HG03280 (cell line): ENCODE measurements around the gene TP53I3.
A peak's percentile ranks its signal among the peaks of the same experiment; 100 is the strongest.
"Not testable (repeated sequence)": the region's sequence is repeated elsewhere in the genome, so short reads cannot be mapped to it uniquely, and the experiment has no call there.

Experiments used
- ATAC-seq: cut with Tn5 transposase; IDR thresholded peaks from one replicate; pipeline ENCODE4 v1.9.1; 2021; ENCODE audit warnings: mild to moderate bottlenecking, moderate library complexity; ENCODE audit not compliant: unreplicated experiment

Gene TP53I3, protein sequence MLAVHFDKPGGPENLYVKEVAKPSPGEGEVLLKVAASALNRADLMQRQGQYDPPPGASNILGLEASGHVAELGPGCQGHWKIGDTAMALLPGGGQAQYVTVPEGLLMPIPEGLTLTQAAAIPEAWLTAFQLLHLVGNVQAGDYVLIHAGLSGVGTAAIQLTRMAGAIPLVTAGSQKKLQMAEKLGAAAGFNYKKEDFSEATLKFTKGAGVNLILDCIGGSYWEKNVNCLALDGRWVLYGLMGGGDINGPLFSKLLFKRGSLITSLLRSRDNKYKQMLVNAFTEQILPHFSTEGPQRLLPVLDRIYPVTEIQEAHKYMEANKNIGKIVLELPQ

DNA sequence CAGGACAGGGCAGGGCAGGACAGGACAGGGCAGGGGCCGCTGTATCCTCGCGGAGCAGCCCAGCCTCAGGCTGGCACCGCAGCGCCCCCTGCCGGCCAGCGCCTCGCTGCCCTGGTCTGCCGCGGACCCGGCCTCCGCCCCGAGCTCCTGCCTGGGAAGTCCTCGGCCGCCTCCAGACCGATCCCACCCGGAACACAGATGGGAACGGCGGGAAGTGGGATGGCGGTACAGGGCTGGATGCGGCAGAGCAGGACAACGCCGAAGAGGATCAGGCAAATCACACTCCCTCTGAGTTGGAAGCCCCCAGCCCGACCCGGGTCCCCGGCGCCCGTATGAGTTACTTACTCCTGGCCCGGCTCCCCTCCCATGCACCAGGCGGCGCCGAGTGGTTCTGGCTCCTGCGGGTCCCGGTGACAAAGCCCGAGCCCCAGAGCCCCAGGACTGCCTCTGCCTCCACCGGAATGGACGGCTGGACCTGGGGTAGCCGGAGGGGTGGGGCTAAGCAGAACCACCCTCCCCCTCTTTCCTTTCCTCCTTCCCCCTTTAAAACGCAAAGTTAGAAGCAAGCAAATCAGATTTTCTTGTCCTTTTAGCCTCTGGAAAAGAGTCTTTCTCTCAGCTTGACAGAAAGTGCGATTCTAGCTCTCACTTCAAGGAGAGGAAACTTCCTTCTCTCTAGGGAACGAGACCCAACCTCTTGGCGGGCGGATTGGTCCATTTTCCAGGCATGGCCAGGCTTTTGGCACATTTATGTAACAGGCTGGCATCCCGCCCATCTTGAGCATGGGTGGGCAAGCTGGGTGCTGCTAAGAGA, at the start of gene TP53I3:
Gene TP53I3 (minus strand): TSS at position 449 of the 814 bp plus-strand sequence. CDS start 508 bp downstream, outside the sequence.
- ATAC-seq = peak; percentile 76

DNA sequence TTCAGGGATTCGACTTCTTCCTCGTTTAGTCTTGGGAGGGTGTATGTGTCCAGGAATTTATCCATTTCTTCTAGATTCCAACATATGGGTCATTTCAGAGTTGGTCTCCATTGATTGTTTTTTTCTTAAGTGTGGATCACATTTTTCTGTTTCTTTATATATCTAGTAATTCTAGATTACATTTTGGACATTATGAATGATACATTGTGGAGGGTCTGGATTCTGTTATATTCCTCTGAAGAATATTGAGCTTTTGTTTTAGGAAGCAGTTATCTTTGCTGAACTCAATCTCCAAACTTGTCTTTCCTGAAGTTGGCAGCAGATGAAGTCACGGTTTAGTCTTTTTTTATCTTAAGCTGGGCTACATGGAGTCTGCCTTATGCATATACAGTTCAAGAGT, 47.9 kb upstream of the TP53I3 start:
- no peak for ATAC-seq

DNA sequence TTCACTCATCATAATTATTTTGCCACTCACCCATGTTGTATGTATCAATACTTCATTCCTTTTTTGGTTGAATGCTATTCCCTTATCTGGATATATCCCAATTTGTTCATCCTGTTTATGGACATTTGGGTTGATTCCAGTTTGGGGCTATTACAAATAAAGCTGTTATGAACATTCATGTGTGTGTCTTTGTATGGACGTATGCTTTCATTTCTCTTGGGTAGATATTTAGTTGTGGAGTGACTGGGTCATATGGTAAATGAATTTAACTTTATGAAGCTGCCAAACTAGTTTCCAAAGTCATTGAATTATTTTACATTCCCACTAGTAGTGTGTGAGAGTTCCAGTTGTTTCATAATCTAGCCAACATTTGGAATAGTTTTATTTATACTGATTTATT, 41.3 kb upstream of the TP53I3 start:
- ATAC-seq = no peak

DNA sequence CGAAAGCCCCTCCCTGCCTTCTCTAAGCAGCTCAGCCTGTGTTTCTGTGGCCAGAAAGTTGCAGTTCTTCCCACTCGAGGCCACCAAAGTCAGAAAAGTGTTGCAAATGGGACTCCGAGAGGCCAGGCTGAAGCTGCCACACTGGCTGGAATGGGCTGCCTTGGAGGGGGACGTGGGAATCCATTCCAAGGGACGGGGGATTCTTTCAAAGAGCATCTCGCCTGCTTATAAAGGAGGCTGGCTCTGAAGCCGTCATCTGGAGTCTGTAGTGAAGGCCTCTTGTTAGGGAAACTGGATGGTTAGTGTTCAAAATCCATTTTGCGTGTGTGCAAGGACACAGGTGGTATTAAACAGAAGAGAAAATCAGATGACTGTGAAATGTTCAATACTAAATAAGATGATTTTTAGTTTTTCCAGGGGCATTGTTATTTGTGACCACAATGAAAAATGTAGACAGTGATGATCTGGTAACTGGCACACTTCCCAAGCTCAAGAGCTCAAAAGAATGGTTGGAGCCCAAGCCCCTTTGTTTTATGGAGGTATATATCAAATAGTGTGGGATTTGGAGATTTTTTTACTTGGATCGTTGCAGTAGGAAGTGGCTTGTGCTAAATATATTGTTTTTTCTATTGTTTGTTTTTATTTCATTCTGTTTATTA, 39.4 kb upstream of the TP53I3 start:
- peak; percentile 3 for ATAC-seq

DNA sequence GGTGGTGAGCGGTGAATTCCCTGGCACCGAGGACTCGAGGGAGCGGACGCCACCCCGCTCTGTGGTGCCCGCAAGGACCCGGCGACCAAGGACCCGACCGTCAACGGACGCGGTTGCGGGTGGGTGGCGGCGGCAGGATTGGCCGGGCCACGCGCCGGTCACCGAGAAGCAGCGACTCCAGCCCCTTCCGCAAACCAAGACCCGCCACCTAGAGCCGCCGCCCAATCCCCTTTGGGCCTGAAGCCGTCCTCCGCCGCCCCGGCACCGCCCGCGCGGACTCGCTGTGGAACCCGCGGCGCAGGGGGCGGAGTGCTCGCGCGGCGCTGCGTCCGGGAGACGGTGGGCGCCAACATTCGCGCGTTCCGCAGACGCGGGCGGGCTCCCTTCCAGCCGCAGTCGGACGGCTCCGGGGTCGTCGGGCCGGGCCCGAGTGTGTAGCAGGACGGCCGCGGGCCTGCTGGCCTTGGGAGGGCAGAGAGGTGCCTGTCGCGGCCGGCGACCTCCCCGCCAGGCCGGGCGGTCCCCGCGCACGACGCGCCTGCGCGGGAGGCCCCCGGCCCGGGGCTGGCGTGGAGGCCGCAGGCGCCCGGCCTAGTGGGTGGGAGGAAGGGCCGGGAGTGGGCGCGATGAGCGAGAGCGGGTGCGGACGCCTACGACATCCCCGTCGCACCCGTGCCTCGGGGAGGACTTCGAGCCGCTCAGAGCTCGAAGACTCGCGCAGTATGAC, 38.7 kb upstream of the TP53I3 start, which contains the start of the genes FAM228B and PFN4:
Gene FAM228B (plus strand): TSS at position 275 of the 727 bp plus-strand sequence. CDS start 893 bp downstream, outside the sequence.
Gene PFN4 (minus strand): TSS at position 140 of the 727 bp plus-strand sequence. CDS start 799 bp downstream, outside the sequence.
- peak; percentile 85 for ATAC-seq

DNA sequence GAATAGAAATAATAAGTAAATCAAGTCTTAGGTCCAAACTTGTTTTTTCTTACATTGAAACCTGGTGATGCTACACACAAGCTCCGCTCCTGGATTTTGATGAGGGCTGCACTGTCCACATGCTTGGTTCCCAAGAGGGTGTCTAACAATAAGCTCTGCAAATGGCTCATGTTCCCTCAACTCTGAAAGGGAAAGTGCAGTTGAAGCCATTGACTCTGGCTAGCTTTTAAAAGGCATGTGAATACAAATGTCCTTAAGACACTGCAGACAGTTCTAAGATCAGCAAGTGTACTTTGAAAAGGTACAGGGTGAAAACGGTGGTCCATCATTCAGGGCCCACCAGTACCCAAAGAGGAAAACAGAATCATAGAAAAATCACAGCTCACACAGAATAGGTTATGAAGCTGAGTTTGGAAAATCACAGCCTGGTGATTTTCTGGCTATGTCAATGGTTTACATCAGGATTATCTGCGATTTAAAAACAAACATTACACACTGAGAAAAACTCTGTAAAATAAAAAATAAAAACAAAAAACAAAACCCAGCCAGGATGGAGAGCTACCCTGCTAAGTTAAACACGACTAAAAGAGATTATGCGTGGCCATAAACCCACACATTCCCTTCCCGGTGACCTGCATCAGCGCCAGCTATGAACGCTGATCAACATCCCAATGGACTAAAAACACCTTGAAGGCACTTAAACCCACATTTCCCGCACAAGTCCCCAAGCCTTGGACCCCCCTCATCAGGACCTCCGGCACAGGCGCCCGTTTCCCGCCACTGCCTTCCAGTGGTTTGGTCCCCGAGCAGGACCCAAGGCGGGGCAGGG, 37.9 kb upstream of the TP53I3 start:
- ATAC-seq = no peak

DNA sequence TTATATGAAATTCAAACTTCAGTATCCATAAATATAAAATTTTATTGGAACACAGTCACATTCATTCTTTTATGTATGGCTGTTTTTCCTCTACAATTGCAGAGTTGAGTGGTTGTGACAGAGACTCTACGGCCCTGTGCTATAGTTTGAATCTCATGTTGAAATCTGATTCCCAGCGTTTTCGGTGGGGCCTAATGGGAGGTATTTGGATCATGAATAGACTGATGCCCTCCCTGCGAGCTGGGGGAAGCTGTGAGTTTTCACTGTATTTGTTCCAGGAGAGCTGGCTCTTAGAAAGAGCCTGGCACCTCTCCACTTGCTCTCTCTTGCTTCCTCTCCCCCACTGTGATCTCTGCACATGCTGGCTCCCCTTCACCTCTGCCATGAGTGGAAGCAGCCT, 36.8 kb upstream of the TP53I3 start:
- ATAC-seq = no peak

DNA sequence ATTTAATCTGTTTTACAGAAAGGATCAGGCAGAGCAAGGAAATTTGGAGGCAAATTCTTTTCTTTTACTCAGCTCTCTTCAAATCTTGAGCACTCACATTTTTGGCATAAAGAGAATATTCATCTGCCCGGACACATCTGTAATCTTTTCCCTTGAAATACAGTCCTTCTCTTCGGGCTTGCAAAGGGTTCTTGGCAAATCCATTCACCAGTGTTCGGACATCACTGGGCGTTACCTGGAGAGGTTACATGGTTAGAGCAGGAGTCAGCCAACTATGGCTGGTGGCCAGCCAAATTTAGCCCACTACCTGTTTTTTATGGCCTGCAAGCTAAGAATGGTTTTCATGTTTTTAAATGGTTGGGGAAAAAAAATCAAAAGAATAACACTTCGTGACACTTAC, 36.4 kb upstream of the TP53I3 start:
- no peak for ATAC-seq

DNA sequence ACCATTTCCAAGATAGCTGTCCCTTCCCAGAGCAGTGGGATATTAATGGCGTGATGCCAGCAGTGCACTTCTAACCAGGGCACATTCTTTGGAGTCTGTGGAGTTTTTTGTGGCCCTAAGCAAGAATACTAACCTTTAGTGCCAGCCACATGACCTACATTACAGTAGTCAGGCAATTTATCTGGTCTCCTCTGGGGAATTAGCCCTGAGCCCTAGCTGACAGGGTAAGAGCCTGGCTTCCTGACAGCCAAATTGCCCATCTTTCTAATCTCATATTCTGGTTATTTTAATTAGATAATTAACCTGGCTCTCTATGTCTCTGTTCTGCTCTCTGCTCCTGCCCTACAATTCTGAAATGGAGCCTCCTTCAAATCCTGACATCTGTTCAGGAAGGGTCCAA, 33.3 kb upstream of the TP53I3 start:
- ATAC-seq = no peak

DNA sequence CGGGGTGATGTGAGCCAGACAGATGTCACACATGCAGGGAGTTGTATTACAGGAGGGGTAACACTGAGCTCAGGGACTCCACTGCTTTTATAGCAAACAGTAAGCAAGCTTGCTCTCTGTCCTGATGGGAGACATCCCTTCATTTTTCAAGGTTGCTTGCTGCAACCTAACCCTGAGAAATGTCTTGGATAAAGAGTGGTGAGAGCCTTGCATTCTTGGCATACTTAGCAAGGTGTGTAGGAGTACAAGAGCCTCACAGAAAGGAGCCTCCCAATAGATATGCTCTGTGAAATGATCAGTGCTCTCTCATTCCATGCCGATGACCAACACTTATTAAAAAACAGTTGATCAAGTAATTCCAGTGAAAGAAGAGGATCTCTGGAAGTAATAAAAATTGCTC, 30.4 kb upstream of the TP53I3 start:
- no peak for ATAC-seq

DNA sequence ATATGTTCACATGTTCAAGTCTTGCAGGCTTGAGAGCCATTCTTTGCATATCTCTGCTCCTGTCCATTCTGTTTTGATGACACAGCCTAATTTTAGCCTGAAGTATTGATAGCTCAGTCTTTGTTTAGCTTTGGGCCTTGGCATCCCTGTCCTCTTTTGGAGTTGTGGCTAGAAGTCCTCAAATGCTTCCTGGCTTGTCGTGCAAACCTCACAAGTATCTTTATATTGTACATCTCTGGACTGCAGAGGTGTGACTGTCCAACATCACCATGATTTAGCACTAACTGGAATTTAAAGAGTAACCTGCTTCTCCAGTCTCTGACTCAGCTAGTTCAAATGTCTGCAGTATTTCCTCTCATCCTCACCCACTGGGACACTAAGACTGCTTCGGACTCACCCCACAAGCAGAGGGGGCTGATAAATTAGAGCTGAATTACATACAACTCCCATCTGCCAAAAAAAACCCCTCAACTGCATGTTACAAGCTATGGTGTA, 26.8 kb upstream of the TP53I3 start:
- no peak for ATAC-seq

DNA sequence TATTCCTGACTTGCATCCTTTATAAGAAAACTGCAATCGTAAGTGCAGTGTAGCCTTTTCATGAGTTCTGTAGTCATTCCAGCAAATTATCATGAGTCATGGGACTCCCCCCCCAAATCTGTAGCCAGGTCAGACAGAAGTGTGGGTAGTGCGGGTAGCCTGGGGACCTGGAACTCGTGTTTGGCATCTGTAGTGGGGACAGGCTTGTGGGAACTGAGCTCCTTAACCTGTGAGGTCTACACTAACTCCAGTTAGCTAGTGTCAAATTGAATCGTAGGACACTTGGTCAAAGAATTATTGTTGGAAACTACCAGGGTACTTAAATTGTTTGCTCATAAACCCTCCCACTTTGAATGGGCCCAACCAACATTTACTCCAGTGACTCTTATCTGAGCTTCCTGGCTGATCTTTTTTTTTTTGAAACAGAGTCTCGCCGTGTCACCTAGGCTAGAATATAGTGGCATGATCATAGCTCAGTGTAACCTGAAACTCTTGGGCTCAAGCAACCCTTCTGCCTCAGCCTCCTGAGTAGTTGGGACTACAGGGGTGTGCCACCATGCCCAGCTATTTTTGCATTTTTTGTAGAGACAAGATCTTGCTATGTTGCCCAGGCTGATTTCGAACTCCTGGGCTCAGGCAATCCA, 26.1 kb upstream of the TP53I3 start:
- no peak for ATAC-seq

DNA sequence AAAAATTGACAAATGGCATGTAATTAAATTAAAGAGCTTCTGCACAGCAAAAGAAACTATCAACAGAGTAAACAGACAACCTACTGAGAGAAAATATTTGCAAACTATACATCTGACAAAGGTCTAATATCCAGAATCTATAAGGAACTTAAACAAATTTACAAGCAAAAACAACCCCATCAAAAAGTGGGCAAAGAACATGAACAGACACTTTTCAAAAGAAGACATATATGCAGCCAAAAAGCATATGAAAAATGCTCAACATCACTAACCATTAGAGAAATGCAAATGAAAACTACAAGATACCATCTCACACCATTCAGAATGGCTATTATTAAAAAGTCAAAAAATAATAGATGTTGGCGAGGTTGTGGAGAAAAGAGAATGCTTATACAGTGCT, 24.8 kb upstream of the TP53I3 start:
- ATAC-seq = not testable (repeated sequence)

DNA sequence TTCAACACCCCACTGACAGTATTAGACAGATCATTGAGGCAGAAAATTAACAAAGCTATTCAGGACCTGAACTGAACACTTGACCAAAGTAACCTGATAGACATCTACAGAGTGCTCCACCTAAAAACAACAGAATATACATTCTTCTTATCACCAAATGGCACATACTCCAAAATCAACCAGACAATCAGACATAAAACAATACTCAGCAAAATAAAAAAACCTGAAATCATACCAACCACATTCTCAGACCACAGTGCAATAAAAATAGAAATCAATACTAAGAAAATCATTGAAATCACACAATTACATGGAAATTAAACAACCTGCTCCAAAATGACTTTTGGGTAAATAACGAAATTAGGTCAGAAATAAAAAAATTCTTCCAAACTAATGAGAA, 22.7 kb upstream of the TP53I3 start:
- ATAC-seq = no peak

DNA sequence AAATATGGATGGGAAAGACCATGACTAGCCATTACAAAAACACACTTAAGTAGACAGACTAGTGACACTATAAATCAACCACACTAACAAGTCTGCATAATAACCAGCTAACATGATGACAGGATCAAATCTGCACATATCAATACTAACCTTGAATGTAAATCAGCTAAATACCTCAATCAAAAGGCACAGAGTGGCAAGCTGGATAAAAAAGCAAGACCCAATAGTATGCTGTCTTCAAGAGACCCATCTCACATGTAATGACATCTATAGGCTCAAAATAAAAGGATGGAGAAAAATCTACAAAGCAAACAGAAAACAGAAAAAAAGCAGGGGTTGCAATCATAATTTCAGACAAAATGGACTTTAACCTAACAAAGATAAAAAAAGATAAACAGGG, 22.2 kb upstream of the TP53I3 start:
- ATAC-seq = no peak

DNA sequence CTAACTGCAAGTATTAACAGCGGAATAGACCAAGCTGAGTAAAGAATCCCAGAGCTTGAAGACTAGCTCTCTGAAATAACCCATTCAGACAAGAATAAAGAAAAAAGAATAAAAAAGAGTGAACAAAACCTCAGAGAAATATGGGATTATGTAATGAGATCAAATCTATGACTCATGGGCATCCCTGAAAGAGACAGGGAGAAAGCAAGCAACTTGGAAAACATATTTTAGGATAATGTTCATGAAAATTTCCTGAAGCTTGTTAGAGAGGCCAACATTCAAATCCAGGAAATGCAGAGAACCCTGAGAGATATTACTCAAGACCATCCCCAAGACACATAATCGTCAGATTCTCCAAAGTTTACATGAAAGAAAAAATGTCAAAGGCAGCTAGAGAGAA, 21.2 kb upstream of the TP53I3 start:
- ATAC-seq = no peak

DNA sequence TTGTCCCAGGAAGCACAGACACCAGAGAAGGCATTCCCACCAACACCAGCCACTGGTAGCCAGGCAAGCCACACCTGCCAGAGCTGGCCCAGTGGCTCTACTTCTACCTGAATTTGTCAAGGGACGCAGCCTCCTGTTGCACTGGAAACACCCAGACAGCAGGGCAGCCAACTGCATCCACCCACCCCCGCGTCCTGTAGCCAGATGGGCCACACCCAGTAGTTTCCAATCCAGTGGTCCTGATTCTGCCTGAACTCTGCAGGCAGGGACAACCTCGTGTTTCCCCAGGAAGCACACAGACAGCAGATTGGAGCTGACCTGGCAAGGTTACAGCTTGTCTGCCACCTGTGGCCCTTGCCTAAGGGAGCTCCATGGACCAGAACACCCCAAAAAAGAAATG, 20.3 kb upstream of the TP53I3 start:
- no peak for ATAC-seq

DNA sequence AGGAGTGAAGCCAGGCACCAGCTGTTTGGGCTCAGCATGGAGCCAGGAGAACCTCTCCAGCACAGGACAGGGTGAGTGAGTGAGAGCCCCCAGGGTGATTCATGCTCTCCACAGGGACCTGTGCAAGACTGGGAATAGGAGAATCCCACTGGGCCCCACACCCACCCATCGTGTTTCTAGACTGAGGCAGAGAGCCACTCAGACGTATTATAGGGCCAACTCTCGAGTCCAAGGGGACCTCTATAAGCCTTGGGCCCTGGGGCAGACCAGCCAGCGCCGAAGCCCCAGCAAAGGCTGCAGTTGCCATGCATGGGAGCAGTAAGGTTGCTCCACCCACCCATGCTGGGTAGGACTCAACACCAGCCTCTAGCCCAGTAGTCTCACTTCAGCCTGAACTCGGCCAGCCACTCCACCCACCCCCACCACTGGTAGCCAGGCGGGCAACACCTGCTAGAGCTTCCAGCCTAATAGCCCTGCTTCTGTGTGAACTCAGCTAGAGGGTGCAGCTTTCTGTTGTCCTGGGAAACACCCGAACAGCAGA, 19.5 kb upstream of the TP53I3 start:
- no peak for ATAC-seq

DNA sequence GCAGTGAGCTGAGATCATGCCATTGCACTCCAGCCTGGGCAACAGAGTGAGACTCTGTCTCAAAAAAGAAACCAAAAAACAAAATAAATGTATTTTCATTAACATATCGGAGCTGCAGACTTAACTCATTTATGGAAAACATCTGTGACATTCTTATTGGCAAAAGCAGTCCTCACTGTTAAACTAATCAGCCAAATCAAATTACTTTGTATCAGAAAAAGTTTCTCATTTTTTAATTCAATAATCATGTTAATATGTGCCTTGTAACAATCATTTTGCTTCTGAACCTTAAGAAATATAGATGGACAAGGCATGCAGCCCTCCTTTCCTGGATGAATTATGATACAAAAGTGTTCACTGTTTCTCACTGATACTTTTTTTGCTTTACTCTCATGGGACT, 18.0 kb upstream of the TP53I3 start:
- no peak for ATAC-seq
